Loucy (cell line): ENCODE results near the gene PHKA1.

Experiments used
- H2AFZ ChIP-seq: fragments of 200-600 bp; sonication (generic); 2 replicates; pipeline ENCODE4 v1.6.0; 2016; ENCODE audit warnings: antibody characterized with exemption, mild to moderate bottlenecking, low read length, moderate library complexity
- H3F3A ChIP-seq: fragments of 200-600 bp; 2 replicates; pipeline ENCODE4 v1.6.0; 2016; ENCODE audit warnings: antibody characterized with exemption, low read depth, mild to moderate bottlenecking
- H3K27me3 ChIP-seq: fragments of 200-600 bp; sonication (generic); 2 replicates; pipeline ENCODE4 v1.6.1; 2014; ENCODE audit warnings: low read length, mild to moderate bottlenecking; ENCODE audit not compliant: insufficient read depth, poor library complexity, severe bottlenecking
- H3K36me3 ChIP-seq: fragments of 200-600 bp; sonication (generic); 2 replicates; pipeline ENCODE4 v1.6.1; 2016; ENCODE audit warnings: low read length; ENCODE audit not compliant: insufficient read depth
- H3K4me1 ChIP-seq: fragments of 200-600 bp; sonication (generic); 2 replicates; pipeline ENCODE4 v1.5.1; 2014; ENCODE audit warnings: low read length, mild to moderate bottlenecking; ENCODE audit not compliant: insufficient read depth, poor library complexity, severe bottlenecking
- H3K4me2 ChIP-seq: fragments of 200-600 bp; sonication (generic); 2 replicates; pipeline ENCODE4 v1.6.0; 2014; ENCODE audit warnings: antibody characterized with exemption, low read length, low read depth, mild to moderate bottlenecking; ENCODE audit not compliant: poor library complexity, severe bottlenecking
- H3K4me3 ChIP-seq: fragments of 200-600 bp; sonication (generic); 2 replicates; pipeline ENCODE4 v1.5.1; 2014; ENCODE audit warnings: low read length, mild to moderate bottlenecking, mixed read lengths; ENCODE audit not compliant: poor library complexity, severe bottlenecking
- H3K79me2 ChIP-seq: fragments of 200-600 bp; sonication (generic); 2 replicates; pipeline ENCODE4 v1.6.1; 2014; ENCODE audit warnings: low read length; ENCODE audit not compliant: insufficient read depth
- H3K9ac ChIP-seq: fragments of 200-600 bp; sonication (generic); 2 replicates; pipeline ENCODE4 v1.6.0; 2014; ENCODE audit warnings: mild to moderate bottlenecking, low read depth, low read length, moderate library complexity; ENCODE audit not compliant: poor library complexity, severe bottlenecking
- H3K9me2 ChIP-seq: fragments of 200-600 bp; sonication (generic); replicated peaks from 2 replicates; pipeline ENCODE4 v1.6.1; 2016; ENCODE audit warnings: low read depth, low read length, mixed read lengths
- H3K9me3 ChIP-seq: fragments of 200-600 bp; sonication (generic); 2 replicates; pipeline ENCODE4 v1.6.1; 2014; ENCODE audit warnings: mild to moderate bottlenecking, antibody characterized with exemption, low read length, low read depth; ENCODE audit not compliant: insufficient read depth
- H4K20me1 ChIP-seq: fragments of 200-600 bp; sonication (generic); 2 replicates; pipeline ENCODE4 v1.6.0; 2014; ENCODE audit warnings: antibody characterized with exemption, low read length, mild to moderate bottlenecking; ENCODE audit not compliant: insufficient read depth, poor library complexity, severe bottlenecking
- CTCF ChIP-seq: fragments of 200-600 bp; sonication (generic); conservative IDR thresholded peaks from 2 replicates; pipeline ENCODE4 v1.5.1; 2014; ENCODE audit warnings: mild to moderate bottlenecking, antibody characterized with exemption, low read length
- EZH2phosphoT487 ChIP-seq: fragments of 200-600 bp; IDR thresholded peaks from 2 replicates; pipeline ENCODE4 v1.6.1; 2018; ENCODE audit warnings: antibody characterized with exemption, mild to moderate bottlenecking, moderate library complexity, borderline replicate concordance

The PHKA1 gene

GRCh38 chrX:72621163-72621562, 92.9 kb downstream of the PHKA1 start:
- Histone ChIP-seq H3K4me2 (no peak overlapping the region), H3K9me2 (no peaks in the 10 kb centered on the region), H2AFZ (no peak overlapping the region), H3K79me2 (no peaks in the 10 kb centered on the region), H3K9me3 (no peaks in the 10 kb centered on the region), H3K9ac (no peak overlapping the region), H3K36me3 (no peaks in the 10 kb centered on the region), H3K4me1 (no peaks in the 10 kb centered on the region), H3K27me3 (no peaks in the 10 kb centered on the region), H3K4me3 (no peak overlapping the region), H3F3A (no peaks in the 10 kb centered on the region), H4K20me1 (no peaks in the 10 kb centered on the region)
- TF ChIP-seq EZH2phosphoT487 (no peak), CTCF (no peak)

GRCh38 chrX:72620550-72621145, 93.5 kb downstream of the PHKA1 start:
- Histone ChIP-seq H3K27me3 (no peaks in the 10 kb centered on the region), H3K9me2 (no peaks in the 10 kb centered on the region), H3K9ac (no peak overlapping the region), H3K4me2 (no peak overlapping the region), H3K79me2 (no peaks in the 10 kb centered on the region), H2AFZ (no peak overlapping the region), H3K4me1 (no peaks in the 10 kb centered on the region), H3K4me3 (no peak overlapping the region), H3K9me3 (no peaks in the 10 kb centered on the region), H4K20me1 (no peaks in the 10 kb centered on the region), H3K36me3 (no peaks in the 10 kb centered on the region), H3F3A (no peaks in the 10 kb centered on the region)
- TF ChIP-seq EZH2phosphoT487 (no peak), CTCF (no peak)

- Histone ChIP-seq H3K36me3 (no peaks in the 10 kb centered on the region), H3F3A (no peaks in the 10 kb centered on the region)
- peak; percentile 58 for TF ChIP-seq CTCF
- TF ChIP-seq EZH2phosphoT487: no peak
Measured at GRCh38 chrX:72609313-72609712, 104.8 kb downstream of the PHKA1 start.

More at GRCh38 chrX:72609313-72609712, 104.8 kb downstream of the PHKA1 start:
- no peaks in the 10 kb centered on the region for H3K4me1 ChIP-seq
- H3K27me3 ChIP-seq: no peaks in the 10 kb centered on the region
- peak overlapping the region; percentile 7; the same call in 1 of the 2 replicates for H2AFZ ChIP-seq
- no peak overlapping the region for H3K4me2 ChIP-seq
- no peaks in the 10 kb centered on the region for H3K79me2 ChIP-seq
- H3K9me2 ChIP-seq: no peaks in the 10 kb centered on the region
- H3K9me3 ChIP-seq: no peaks in the 10 kb centered on the region
- H3K9ac ChIP-seq: no peak overlapping the region
- H3K4me3 ChIP-seq: no peak overlapping the region
- H4K20me1 ChIP-seq: no peaks in the 10 kb centered on the region
